Measurements from ENCODE around the gene OTULIN.

GRCh38 chr5:14733661-14734060 lies 69.1 kb downstream of the OTULIN start:
- TF ChIP-seq CTCF (optimal IDR thresholded peaks at IDR 0.05 in 1 of 3, IDR thresholded peaks at IDR 0.05 in 1 of 3, conservative IDR thresholded peaks at IDR 0.05 in 1 of 3; ENCODE audit: extremely low read depth in 1 of 3, insufficient read depth in 2 of 3, low read length in 3 of 3) (no peak), EZH2 (IDR thresholded peaks at IDR 0.05; ENCODE audit: low read length) (no peak)
